Measurements from ENCODE around the gene IL1RN.

Gene IL1RN

DNA sequence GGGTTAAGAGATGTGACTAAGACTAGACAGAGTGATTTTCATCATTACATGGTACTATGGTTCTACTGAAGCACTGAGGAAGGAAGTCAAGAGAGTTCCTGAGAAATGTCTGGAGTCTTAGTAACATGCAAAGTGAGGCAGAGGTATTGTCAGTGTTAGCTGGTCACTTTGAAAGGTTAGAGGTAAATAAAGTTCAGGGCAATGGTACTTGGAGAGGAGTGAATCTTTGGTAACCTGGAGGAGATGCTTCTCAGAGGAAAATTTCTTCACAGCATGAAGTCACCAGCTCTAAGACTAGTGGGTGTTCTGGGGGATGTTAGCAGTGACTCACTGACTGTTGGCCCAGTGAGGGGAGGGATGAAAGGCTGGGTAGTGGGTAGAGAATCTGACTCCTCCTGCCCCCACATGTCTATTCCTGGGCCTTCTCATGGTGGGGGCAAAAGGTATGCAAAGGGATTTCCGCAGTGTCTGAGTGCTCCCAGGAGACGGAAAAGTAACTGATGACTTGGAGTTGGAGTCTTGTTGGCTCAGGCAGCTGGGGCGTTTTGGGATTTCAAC, 23.3 kb upstream of the IL1RN start:
- TF ChIP-seq, protein P1, sequence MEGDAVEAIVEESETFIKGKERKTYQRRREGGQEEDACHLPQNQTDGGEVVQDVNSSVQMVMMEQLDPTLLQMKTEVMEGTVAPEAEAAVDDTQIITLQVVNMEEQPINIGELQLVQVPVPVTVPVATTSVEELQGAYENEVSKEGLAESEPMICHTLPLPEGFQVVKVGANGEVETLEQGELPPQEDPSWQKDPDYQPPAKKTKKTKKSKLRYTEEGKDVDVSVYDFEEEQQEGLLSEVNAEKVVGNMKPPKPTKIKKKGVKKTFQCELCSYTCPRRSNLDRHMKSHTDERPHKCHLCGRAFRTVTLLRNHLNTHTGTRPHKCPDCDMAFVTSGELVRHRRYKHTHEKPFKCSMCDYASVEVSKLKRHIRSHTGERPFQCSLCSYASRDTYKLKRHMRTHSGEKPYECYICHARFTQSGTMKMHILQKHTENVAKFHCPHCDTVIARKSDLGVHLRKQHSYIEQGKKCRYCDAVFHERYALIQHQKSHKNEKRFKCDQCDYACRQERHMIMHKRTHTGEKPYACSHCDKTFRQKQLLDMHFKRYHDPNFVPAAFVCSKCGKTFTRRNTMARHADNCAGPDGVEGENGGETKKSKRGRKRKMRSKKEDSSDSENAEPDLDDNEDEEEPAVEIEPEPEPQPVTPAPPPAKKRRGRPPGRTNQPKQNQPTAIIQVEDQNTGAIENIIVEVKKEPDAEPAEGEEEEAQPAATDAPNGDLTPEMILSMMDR (IDR thresholded peaks at IDR 0.05; ENCODE audit: borderline replicate concordance, insufficient read depth, low read depth, low read length) = no peak
- H3K4me3 ChIP-seq (ENCODE audit: low read depth, low read length) = no peak overlapping the region

DNA sequence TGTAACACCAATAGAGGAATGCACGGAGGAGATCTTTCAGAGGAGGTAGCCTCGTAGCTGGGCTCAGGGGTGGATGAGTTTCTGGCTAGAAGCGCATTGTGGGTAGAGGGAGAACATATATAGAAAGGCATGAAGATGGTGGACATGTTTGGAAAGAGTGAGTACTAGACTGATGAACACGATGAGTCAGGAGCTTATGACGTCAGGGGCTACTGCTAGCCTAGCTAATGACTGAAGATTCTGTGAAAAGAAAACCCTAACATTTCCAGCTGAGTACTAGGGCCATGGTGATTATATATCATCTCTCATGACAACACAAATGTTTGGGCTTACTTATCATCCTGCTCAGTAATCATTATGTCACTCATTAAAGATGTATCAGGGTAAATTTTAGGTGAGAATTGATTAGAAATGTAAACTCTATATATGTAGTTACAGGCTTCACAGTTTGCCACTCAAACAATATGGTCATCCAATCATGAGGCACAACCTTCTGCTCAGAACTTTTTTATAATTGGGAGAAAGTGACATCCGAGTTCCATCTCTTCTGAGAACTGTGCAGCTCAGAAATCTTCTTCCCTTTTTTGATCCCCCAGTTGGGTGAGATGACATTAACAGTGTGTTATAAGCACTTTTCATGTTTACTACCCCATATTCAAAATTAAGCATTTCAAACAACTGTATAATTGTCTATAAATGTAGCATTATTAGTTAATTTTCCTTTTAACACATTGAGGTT, 22.2 kb upstream of the IL1RN start:
- H3K4me3 ChIP-seq (ENCODE audit: low read depth, low read length) = no peak overlapping the region
- TF ChIP-seq, protein P1 (IDR thresholded peaks at IDR 0.05; ENCODE audit: borderline replicate concordance, insufficient read depth, low read depth, low read length) = no peak

DNA sequence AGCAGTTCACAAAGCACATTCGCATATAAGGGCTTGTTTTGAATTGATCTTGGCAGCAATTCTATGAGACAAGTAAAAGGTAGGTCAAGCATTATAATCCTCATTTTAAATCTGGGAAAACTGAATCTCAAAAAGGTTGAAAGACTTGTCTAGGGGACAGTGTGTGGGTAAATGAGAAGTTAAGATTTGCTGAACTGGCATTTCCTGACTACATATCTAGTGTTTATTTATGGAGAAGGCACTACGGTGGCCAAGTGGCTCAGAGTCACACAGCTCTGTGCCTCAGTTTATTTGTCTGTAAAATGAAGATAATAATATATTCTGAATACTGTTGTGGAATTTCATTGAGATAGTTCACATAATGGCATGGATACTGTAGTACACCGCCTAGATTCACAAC, 16.3 kb upstream of the IL1RN start:
- TF ChIP-seq, protein P1 (IDR thresholded peaks at IDR 0.05; ENCODE audit: borderline replicate concordance, insufficient read depth, low read depth, low read length) = no peak

DNA sequence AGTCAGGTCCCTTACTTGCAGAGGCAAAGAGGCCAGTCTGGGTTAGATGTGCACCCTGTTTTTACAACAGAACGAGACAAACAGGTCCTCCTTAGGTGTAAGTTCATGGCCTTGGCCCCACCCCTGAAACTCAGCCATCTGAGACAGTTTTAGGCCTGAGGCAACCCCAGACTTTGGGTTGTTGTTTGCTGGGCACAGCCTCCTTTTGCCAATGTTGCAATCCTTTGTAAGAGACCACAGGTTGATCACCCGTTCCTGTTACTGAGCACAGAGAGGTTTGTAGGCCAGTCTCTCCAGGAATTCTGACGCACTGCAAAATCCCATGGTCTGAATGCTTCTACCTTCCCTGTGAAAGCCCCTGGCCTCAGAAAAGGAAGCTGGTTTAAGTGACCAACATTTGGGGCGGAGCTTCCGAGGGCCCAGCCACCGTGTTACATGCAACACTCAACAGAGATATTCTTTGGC, 15.5 kb upstream of the IL1RN start:
- TF ChIP-seq, protein P1 (IDR thresholded peaks at IDR 0.05; ENCODE audit: borderline replicate concordance, insufficient read depth, low read depth, low read length) = no peak

More for the DNA sequence above, 16.3 kb upstream of the IL1RN start:
- H3K4me3 ChIP-seq (ENCODE audit: low read depth, low read length) = no peak overlapping the region

DNA sequence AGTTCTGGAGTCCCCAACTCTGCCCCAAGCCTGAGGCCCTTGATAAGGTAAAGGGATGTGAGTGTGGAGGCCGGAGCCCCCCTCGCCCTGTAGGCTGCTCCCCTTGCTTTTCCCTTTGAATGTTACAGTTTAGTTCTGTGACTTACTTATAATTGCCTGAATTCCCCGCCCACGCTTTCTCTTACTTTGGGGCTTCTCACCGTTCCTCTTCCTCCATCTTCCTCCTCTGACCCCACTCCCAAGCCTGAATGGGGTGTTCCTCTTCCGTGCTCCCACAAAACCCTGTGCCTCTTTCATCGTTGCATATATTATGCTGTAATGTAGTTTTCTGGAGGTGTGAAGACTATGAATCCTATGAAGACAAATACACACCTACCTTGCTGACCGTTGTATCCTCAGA, 15.0 kb upstream of the IL1RN start:
- H3K4me3 ChIP-seq (ENCODE audit: low read depth, low read length) = no peak overlapping the region
- TF ChIP-seq, protein P1 (IDR thresholded peaks at IDR 0.05; ENCODE audit: borderline replicate concordance, insufficient read depth, low read depth, low read length) = no peak

More for the DNA sequence above, 15.5 kb upstream of the IL1RN start:
- no peak overlapping the region for H3K4me3 ChIP-seq (ENCODE audit: low read depth, low read length)

DNA sequence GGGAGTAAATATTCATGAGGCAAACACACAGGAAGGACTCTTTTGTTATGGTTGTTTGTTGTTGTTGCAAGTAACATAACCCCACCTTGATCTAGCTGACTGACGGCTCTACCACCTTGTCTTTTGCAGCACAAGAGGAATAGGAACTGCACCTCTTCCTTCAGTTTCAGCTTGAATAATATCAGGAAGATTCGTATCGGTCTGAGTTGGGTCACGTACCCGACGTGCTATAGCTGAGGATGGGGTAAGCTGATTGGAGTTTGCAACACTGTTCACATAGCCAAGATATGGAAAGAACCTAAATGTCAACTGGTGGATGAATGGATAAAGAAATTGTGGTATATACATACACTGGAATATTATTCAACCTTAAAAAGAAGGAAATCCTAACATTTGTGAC, 14.5 kb upstream of the IL1RN start:
- H3K4me3 ChIP-seq (ENCODE audit: low read depth, low read length) = no peak overlapping the region
- TF ChIP-seq, protein P1 (IDR thresholded peaks at IDR 0.05; ENCODE audit: borderline replicate concordance, insufficient read depth, low read depth, low read length) = no peak

DNA sequence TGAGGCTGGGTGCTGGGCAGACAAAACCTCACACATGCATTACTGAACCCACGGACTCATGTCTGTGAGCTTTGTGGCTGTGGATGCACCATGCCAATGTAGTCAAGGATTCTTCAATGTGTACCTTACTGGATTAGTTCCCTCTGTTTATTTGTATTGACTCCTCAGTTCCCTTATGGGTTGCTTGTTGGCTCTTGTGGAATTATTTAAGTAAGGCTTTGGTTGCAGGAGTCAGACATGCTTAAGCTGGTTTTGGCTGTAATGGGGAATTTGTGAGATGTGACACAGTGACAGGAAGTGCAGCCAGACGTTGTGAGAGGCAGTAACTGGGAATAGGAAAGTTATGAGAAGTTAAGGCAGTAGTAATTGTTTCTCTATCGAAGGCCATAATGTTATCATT, 13.6 kb upstream of the IL1RN start:
- H3K4me3 ChIP-seq (ENCODE audit: low read depth, low read length) = no peak overlapping the region
- TF ChIP-seq, protein P1 (IDR thresholded peaks at IDR 0.05; ENCODE audit: borderline replicate concordance, insufficient read depth, low read depth, low read length) = no peak

Measured in GM12875 (cell line).